ENCODE results near the gene U2SURP.
A peak's percentile ranks its signal among the peaks of the same experiment; 100 is the strongest.

Gene U2SURP

GRCh38 chr3:143063018-143063417, 61.6 kb downstream of the U2SURP start:
- Histone ChIP-seq H3K27ac (replicated peaks) (no peak overlapping the region), H3K27me3 (ENCODE audit: insufficient read depth, poor library complexity, severe bottlenecking) (no peaks in the 10 kb centered on the region), H3K4me3 (replicated peaks; ENCODE audit: insufficient read depth, low read length) (no peak overlapping the region)
- no peak for TF ChIP-seq GABPA (IDR thresholded peaks at IDR 0.05; ENCODE audit: low read depth)
- TF ChIP-seq POLR2AphosphoS5 (IDR thresholded peaks at IDR 0.05; ENCODE audit: low read depth): no peak
- no peak for TF ChIP-seq SPI1 (IDR thresholded peaks at IDR 0.05; ENCODE audit: borderline replicate concordance, low read depth)
- no peak for TF ChIP-seq CTCF (IDR thresholded peaks at IDR 0.05; ENCODE audit: insufficient read depth, low read length)
- no peak for TF ChIP-seq REST (IDR thresholded peaks at IDR 0.05; ENCODE audit: insufficient replicate concordance, low read depth)
- no peak for DNase-seq (ENCODE audit: low read depth in 1 of 2, low spot score in 1 of 2)

- H3K4me3 ChIP-seq (replicated peaks; ENCODE audit: insufficient read depth, low read length): no peak overlapping the region
- no peaks in the 10 kb centered on the region for H3K27me3 ChIP-seq (ENCODE audit: insufficient read depth, poor library complexity, severe bottlenecking)
- H3K27ac ChIP-seq (replicated peaks): no peak overlapping the region
- no peak for TF ChIP-seq CTCF (IDR thresholded peaks at IDR 0.05; ENCODE audit: insufficient read depth, low read length)
- TF ChIP-seq SPI1 (IDR thresholded peaks at IDR 0.05; ENCODE audit: borderline replicate concordance, low read depth): peak; percentile 51; the same call in 1 of the 2 replicates
- no peak for DNase-seq (ENCODE audit: low read depth in 1 of 2, low spot score in 1 of 2)
Measured at GRCh38 chr3:143064777-143065176, 63.4 kb downstream of the U2SURP start.

- no peak for DNase-seq (ENCODE audit: low read depth in 1 of 2, low spot score in 1 of 2)
- Histone ChIP-seq H3K27me3 (ENCODE audit: insufficient read depth, poor library complexity, severe bottlenecking) (no peaks in the 10 kb centered on the region), H3K4me3 (replicated peaks; ENCODE audit: insufficient read depth, low read length) (no peak overlapping the region), H3K27ac (replicated peaks) (no peak overlapping the region)
- TF ChIP-seq GABPA (IDR thresholded peaks at IDR 0.05; ENCODE audit: low read depth) (no peak), POLR2AphosphoS5 (IDR thresholded peaks at IDR 0.05; ENCODE audit: low read depth) (no peak), REST (IDR thresholded peaks at IDR 0.05; ENCODE audit: insufficient replicate concordance, low read depth) (no peak), SPI1 (IDR thresholded peaks at IDR 0.05; ENCODE audit: borderline replicate concordance, low read depth) (no peak), CTCF (IDR thresholded peaks at IDR 0.05; ENCODE audit: insufficient read depth, low read length) (no peak)
Measured at GRCh38 chr3:143065364-143065763, 64.0 kb downstream of the U2SURP start.

- H3K27me3 ChIP-seq (ENCODE audit: insufficient read depth, poor library complexity, severe bottlenecking): no peaks in the 10 kb centered on the region
- no peak for DNase-seq (ENCODE audit: low read depth in 1 of 2, low spot score in 1 of 2)
- TF ChIP-seq SPI1 (IDR thresholded peaks at IDR 0.05; ENCODE audit: borderline replicate concordance, low read depth): no peak
- no peak for TF ChIP-seq CTCF (IDR thresholded peaks at IDR 0.05; ENCODE audit: insufficient read depth, low read length)
- no peak for TF ChIP-seq POLR2AphosphoS5 (IDR thresholded peaks at IDR 0.05; ENCODE audit: low read depth)
- no peak for TF ChIP-seq GABPA (IDR thresholded peaks at IDR 0.05; ENCODE audit: low read depth)
- no peak for TF ChIP-seq REST (IDR thresholded peaks at IDR 0.05; ENCODE audit: insufficient replicate concordance, low read depth)
- no peak overlapping the region for H3K4me3 ChIP-seq (replicated peaks; ENCODE audit: insufficient read depth, low read length)
- no peak overlapping the region for H3K27ac ChIP-seq (replicated peaks)
Measured at GRCh38 chr3:143066033-143066432, 64.7 kb downstream of the U2SURP start.
